Fibroblast of lung (primary cell): ENCODE data around the gene HAVCR1. TPM values are rescaled to one million over a fixed set of nuclear protein-coding genes. Genes with fewer than 3 reads are reported as not detected.

Source experiments
- DNase-seq, 2 donors: peaks; one replicate each; pipeline versions ENCODE4 v3.0.0 to v3.0.0-alpha.2; 2010; ENCODE audit warnings: low read depth in 2 of 2
- H2AFZ ChIP-seq: 2 replicates; pipeline ENCODE4 v1.5.1; 2012; ENCODE audit warnings: low read length, control low read depth, inconsistent platforms
- H3K27ac ChIP-seq: 2 replicates; pipeline ENCODE4 v1.5.1; 2011; ENCODE audit warnings: low read length, control low read depth; ENCODE audit not compliant: insufficient read depth
- H3K27me3 ChIP-seq: 2 replicates; pipeline ENCODE4 v1.5.1; 2011; ENCODE audit warnings: mild to moderate bottlenecking, low read length; ENCODE audit not compliant: control insufficient read depth, insufficient read depth
- H3K36me3 ChIP-seq: 2 replicates; pipeline ENCODE4 v1.5.1; 2011; ENCODE audit warnings: low read length; ENCODE audit not compliant: control insufficient read depth, insufficient read depth
- H3K4me1 ChIP-seq: 2 replicates; pipeline ENCODE4 v1.5.1; 2011; ENCODE audit warnings: low read length; ENCODE audit not compliant: control insufficient read depth, insufficient read depth; ENCODE audit errors: extremely low read depth
- H3K4me2 ChIP-seq: 2 replicates; pipeline ENCODE4 v1.5.1; 2011; ENCODE audit warnings: low read length, control low read depth; ENCODE audit not compliant: insufficient read depth; ENCODE audit errors: extremely low read depth
- H3K4me3 ChIP-seq, 4 experiments: fragments of 200-600 bp in 1 of 4; sonication (generic) in 1 of 4; replicated peaks in 1 of 4; 2 replicates each; pipeline ENCODE4 v1.5.1; 2011 to 2016; ENCODE audit warnings: low read length in 4 of 4, low read depth in 3 of 4, mild to moderate bottlenecking in 3 of 4, control low read depth in 2 of 4, inconsistent platforms in 1 of 4, mixed read lengths in 1 of 4; ENCODE audit not compliant: insufficient read depth in 1 of 4; ENCODE audit errors: control extremely low read depth in 1 of 4
- H3K79me2 ChIP-seq: 2 replicates; pipeline ENCODE4 v1.5.1; 2012; ENCODE audit warnings: mild to moderate bottlenecking, low read length, inconsistent platforms; ENCODE audit not compliant: control insufficient read depth, insufficient read depth
- H3K9ac ChIP-seq: 2 replicates; pipeline ENCODE4 v1.5.1; 2011; ENCODE audit warnings: mild to moderate bottlenecking, low read length, control low read depth; ENCODE audit not compliant: insufficient read depth
- H3K9me3 ChIP-seq: 2 replicates; pipeline ENCODE4 v1.5.1; 2012; ENCODE audit warnings: low read depth, low read length; ENCODE audit not compliant: control insufficient read depth, insufficient read depth
- H4K20me1 ChIP-seq: 2 replicates; pipeline ENCODE4 v1.5.1; 2011; ENCODE audit warnings: low read length; ENCODE audit not compliant: control insufficient read depth, insufficient read depth; ENCODE audit errors: extremely low read depth
- CTCF ChIP-seq, 2 donors: IDR thresholded peaks in 1 of 2; conservative IDR thresholded peaks in 1 of 2; 1 replicate in 1 of 2; 2 replicates in 1 of 2; pipeline ENCODE4 v1.5.1; 2011 to 2012; ENCODE audit warnings: low read length in 2 of 2, control low read depth in 1 of 2, inconsistent platforms in 1 of 2, low read depth in 1 of 2, mild to moderate bottlenecking in 1 of 2
- EZH2 ChIP-seq: IDR thresholded peaks from 2 replicates; pipeline ENCODE4 v1.5.1; 2012; ENCODE audit warnings: low read length, control low read depth, mild to moderate bottlenecking; ENCODE audit errors: missing control alignments
- polyA plus RNA-seq, 2 donors: library from polyadenylated mRNA; depleted of rRNA in 1 of 2; stranded (reverse) in 1 of 2; unstranded in 1 of 2; fragments of >200 nt; gene quantifications; 2 replicates each; pipeline ENCODE4 v1.2.1, GENCODE V29; 2011 to 2012; ENCODE audit warnings: missing spikeins in 1 of 2
- total RNA-seq: library from RNA; depleted of rRNA; stranded (reverse); fragments of >200 nt; gene quantifications from 2 replicates; pipeline ENCODE4 v1.2.1, GENCODE V29; 2014

The HAVCR1 gene
- total and polyA plus RNA-seq, 2 donors (not counting 1 experiment from before 2014, with no cell fraction given) = not detected

GRCh38 chr5:157100140-157100679 is 41.3 kb upstream of the HAVCR1 start:
- peak overlapping the region; percentile 63 for H3K27ac ChIP-seq
- no peak for TF ChIP-seq CTCF (conservative IDR thresholded peaks at IDR 0.05 in 1 of 2, IDR thresholded peaks at IDR 0.05 in 1 of 2; ENCODE audit: low read depth in 1 of 2, low read length in 2 of 2)
- no peak for TF ChIP-seq EZH2
- H3K4me2 ChIP-seq = peak overlapping the region; percentile 37
- DNase-seq = peak; percentile 42 to 91
- H3K4me1 ChIP-seq = peaks cover 2% of the 10 kb centered on the region
- H3K9me3 ChIP-seq = no peaks in the 10 kb centered on the region
- H3K9ac ChIP-seq = no peak overlapping the region
- H4K20me1 ChIP-seq = no peaks in the 10 kb centered on the region
- H3K4me3 ChIP-seq = no peak overlapping the region
- H3K79me2 ChIP-seq = no peaks in the 10 kb centered on the region
- peak overlapping the region; percentile 8 for H2AFZ ChIP-seq
- no peaks in the 10 kb centered on the region for H3K27me3 ChIP-seq
- H3K36me3 ChIP-seq = no peaks in the 10 kb centered on the region

GRCh38 chr5:157088342-157088990 is 29.6 kb upstream of the HAVCR1 start:
- Histone ChIP-seq H4K20me1 (no peaks in the 10 kb centered on the region), H3K36me3 (no peaks in the 10 kb centered on the region), H3K9ac (no peak overlapping the region), H2AFZ (no peak overlapping the region), H3K79me2 (no peaks in the 10 kb centered on the region), H3K9me3 (no peaks in the 10 kb centered on the region), H3K4me3 (no peak overlapping the region), H3K4me2 (no peak overlapping the region), H3K4me1 (no peaks in the 10 kb centered on the region), H3K27ac (no peak overlapping the region), H3K27me3 (no peaks in the 10 kb centered on the region)
- TF ChIP-seq EZH2 (no peak), CTCF (conservative IDR thresholded peaks at IDR 0.05 in 1 of 2, IDR thresholded peaks at IDR 0.05 in 1 of 2; ENCODE audit: low read depth in 1 of 2, low read length in 2 of 2) (no peak)
- no peak for DNase-seq

DNA sequence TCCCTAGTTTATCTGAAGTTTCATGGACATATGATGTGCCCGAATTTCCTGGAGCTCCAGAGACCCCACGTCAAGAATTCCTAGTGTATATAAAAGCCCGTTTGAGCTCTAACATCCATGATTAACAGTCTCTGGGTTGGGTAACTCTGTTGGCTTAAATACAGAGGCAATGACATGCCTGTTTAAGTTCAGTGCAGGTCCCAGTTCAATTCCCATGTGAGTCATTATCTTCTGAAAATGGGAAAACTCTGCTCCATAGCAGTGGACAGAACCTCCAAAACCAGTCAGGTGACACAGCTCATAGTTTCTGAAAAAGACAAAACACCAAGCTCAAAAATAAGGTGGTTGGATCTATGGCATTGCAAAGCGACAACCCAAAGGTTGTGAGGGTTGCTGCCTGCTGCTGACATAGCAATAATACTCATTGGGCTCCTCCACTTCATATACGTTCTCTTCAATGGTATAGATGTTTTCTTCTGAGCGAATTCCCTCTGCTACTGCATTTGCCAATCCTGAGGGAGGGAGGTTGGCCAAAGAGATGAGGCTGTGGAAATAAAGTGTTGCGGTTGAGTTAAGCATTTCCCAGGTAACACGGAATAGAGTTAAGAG is 27.9 kb upstream of the HAVCR1 start:
- H2AFZ ChIP-seq = no peak overlapping the region
- H3K4me1 ChIP-seq = no peaks in the 10 kb centered on the region
- H3K4me2 ChIP-seq = no peak overlapping the region
- no peak overlapping the region for H3K27ac ChIP-seq
- DNase-seq = no peak
- TF ChIP-seq EZH2 (no peak), CTCF (conservative IDR thresholded peaks at IDR 0.05 in 1 of 2, IDR thresholded peaks at IDR 0.05 in 1 of 2; ENCODE audit: low read depth in 1 of 2, low read length in 2 of 2) (no peak)
- H3K27me3 ChIP-seq = no peaks in the 10 kb centered on the region
- H4K20me1 ChIP-seq = no peaks in the 10 kb centered on the region
- no peak overlapping the region for H3K4me3 ChIP-seq
- H3K36me3 ChIP-seq = no peaks in the 10 kb centered on the region
- H3K79me2 ChIP-seq = no peaks in the 10 kb centered on the region
- H3K9ac ChIP-seq = no peak overlapping the region
- no peaks in the 10 kb centered on the region for H3K9me3 ChIP-seq
